ENCODE data around the gene WSB2. TPM values are rescaled to one million over a fixed set of nuclear protein-coding genes. Genes with fewer than 3 reads are reported as not detected.
"Not testable (repeated sequence)": the region's sequence is repeated elsewhere in the genome, so short reads cannot be mapped to it uniquely, and the experiment has no call there.

The WSB2 gene
- total and polyA plus RNA-seq, 9 of the 15 experiments (the other 6 are each of a cell fraction or from before 2014, with no cell fraction given), result 31.4 to 77.6 (median 52.6) TPM

- TF ChIP-seq ZNF592 (IDR thresholded peaks at IDR 0.05), result peak; percentile 85; the same call in 1 of the 2 replicates
- TF ChIP-seq SMARCA4 (IDR thresholded peaks at IDR 0.05), result peak; percentile 76
- peak; percentile 32; the same call in 1 of the 2 replicates for TF ChIP-seq CC2D1A (IDR thresholded peaks at IDR 0.05)
- TF ChIP-seq MEIS2 (IDR thresholded peaks at IDR 0.05; ENCODE audit: partially characterized antibody), result peak; percentile 30
- 0 out of 2 replicates have a peak, but pooled peaks have one; percentile 12 for TF ChIP-seq JUND (IDR thresholded peaks at IDR 0.05; ENCODE audit: borderline replicate concordance, low read depth, low read length)
- TF ChIP-seq JUND (tag; IDR thresholded peaks at IDR 0.05; ENCODE audit: borderline replicate concordance, low read depth, low read length), result not testable (repeated sequence)
- TF ChIP-seq NCOR1 (IDR thresholded peaks at IDR 0.05), result peak; percentile 73
- TF ChIP-seq SOX6 (IDR thresholded peaks at IDR 0.05), result peak; percentile 73; the same call in 1 of the 2 replicates
- TF ChIP-seq CBFA2T3 (IDR thresholded peaks at IDR 0.05), result peak; percentile 86
- TF ChIP-seq FOXK2 (conservative IDR thresholded peaks at IDR 0.05 in 1 of 2, IDR thresholded peaks at IDR 0.05 in 1 of 2; ENCODE audit: low read depth in 2 of 2), result 0 out of 4 replicates have a peak, but pooled peaks of 1 of the 2 experiments have one; percentile 28
- peak; percentile 91 for TF ChIP-seq TAL1 (IDR thresholded peaks at IDR 0.05)
- peak; percentile 80 for TF ChIP-seq TCF3 (CRISPR knock-in tag; IDR thresholded peaks at IDR 0.05)
- peak; percentile 22; the same call in 1 of the 2 replicates for TF ChIP-seq FOSL1 (tag; conservative IDR thresholded peaks at IDR 0.05)
- TF ChIP-seq CEBPB (tag; IDR thresholded peaks at IDR 0.05), result peak; percentile 68
- TF ChIP-seq NFIC (IDR thresholded peaks at IDR 0.05), result peak; percentile 56
- 0 out of 4 replicates have a peak, but pooled peaks of 1 of the 2 experiments have one; percentile 2 for TF ChIP-seq MLLT1 (IDR thresholded peaks at IDR 0.05)
- TF ChIP-seq EP300 (IDR thresholded peaks at IDR 0.05; ENCODE audit: low read length), result peak; percentile 53; the same call in 1 of the 2 replicates
- TF ChIP-seq MAFG (tag; conservative IDR thresholded peaks at IDR 0.05), result peak; percentile 45
- peak; percentile 38; the same call in 1 of the 2 replicates for TF ChIP-seq SMARCE1 (IDR thresholded peaks at IDR 0.05)
- TF ChIP-seq HDAC1 (IDR thresholded peaks at IDR 0.05), result peak in 1 of 2 experiments; percentile 35; a peak in 2 of 4 replicates
Measured at GRCh38 chr12:118022097-118022727, 38.8 kb downstream of the WSB2 start (continued).

Data from K562 (cell line).